ENCODE data around the gene CAMTA1.

- TF ChIP-seq ZNF747 (tag by site-specific recombination; IDR thresholded peaks at IDR 0.05) (no peak), SETDB1 (IDR thresholded peaks at IDR 0.05; ENCODE audit: insufficient read length, low read length) (no peak), HOXD13 (CRISPR knock-in tag; IDR thresholded peaks at IDR 0.05; ENCODE audit: borderline replicate concordance) (no peak), PRDM2 (tag by site-specific recombination; IDR thresholded peaks at IDR 0.05; ENCODE audit: borderline replicate concordance) (no peak), ZSCAN5A (tag by site-specific recombination; IDR thresholded peaks at IDR 0.05) (no peak), ZNF280C (tag by site-specific recombination; IDR thresholded peaks at IDR 0.05) (no peak)
- TF ChIP-seq, protein P1, sequence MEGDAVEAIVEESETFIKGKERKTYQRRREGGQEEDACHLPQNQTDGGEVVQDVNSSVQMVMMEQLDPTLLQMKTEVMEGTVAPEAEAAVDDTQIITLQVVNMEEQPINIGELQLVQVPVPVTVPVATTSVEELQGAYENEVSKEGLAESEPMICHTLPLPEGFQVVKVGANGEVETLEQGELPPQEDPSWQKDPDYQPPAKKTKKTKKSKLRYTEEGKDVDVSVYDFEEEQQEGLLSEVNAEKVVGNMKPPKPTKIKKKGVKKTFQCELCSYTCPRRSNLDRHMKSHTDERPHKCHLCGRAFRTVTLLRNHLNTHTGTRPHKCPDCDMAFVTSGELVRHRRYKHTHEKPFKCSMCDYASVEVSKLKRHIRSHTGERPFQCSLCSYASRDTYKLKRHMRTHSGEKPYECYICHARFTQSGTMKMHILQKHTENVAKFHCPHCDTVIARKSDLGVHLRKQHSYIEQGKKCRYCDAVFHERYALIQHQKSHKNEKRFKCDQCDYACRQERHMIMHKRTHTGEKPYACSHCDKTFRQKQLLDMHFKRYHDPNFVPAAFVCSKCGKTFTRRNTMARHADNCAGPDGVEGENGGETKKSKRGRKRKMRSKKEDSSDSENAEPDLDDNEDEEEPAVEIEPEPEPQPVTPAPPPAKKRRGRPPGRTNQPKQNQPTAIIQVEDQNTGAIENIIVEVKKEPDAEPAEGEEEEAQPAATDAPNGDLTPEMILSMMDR (tag by site-specific recombination; IDR thresholded peaks at IDR 0.05) = no peak
- TF ChIP-seq, protein P2, sequence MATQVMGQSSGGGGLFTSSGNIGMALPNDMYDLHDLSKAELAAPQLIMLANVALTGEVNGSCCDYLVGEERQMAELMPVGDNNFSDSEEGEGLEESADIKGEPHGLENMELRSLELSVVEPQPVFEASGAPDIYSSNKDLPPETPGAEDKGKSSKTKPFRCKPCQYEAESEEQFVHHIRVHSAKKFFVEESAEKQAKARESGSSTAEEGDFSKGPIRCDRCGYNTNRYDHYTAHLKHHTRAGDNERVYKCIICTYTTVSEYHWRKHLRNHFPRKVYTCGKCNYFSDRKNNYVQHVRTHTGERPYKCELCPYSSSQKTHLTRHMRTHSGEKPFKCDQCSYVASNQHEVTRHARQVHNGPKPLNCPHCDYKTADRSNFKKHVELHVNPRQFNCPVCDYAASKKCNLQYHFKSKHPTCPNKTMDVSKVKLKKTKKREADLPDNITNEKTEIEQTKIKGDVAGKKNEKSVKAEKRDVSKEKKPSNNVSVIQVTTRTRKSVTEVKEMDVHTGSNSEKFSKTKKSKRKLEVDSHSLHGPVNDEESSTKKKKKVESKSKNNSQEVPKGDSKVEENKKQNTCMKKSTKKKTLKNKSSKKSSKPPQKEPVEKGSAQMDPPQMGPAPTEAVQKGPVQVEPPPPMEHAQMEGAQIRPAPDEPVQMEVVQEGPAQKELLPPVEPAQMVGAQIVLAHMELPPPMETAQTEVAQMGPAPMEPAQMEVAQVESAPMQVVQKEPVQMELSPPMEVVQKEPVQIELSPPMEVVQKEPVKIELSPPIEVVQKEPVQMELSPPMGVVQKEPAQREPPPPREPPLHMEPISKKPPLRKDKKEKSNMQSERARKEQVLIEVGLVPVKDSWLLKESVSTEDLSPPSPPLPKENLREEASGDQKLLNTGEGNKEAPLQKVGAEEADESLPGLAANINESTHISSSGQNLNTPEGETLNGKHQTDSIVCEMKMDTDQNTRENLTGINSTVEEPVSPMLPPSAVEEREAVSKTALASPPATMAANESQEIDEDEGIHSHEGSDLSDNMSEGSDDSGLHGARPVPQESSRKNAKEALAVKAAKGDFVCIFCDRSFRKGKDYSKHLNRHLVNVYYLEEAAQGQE (tag by site-specific recombination; IDR thresholded peaks at IDR 0.05) = no peak
Observed at GRCh38 chr1:7528386-7529198, 743.3 kb downstream of the CAMTA1 start.

Measured in HEK293 (cell line).